HepG2 (cell line): Measurements from ENCODE around the gene CAGE1. TPM values are rescaled to one million over a fixed set of nuclear protein-coding genes. Genes with fewer than 3 reads are reported as not detected.

ENCODE experiments used
- ATF7 ChIP-seq, 2 experiments: fragments of 450-650 bp in 1 of 2; sonication (generic) in 1 of 2; formaldehyde crosslinking in 1 of 2; IDR thresholded peaks; 2 replicates each; pipeline versions ENCODE4 v1.4.0 to v1.6.1; 2016 to 2020; ENCODE audit warnings: antibody characterized with exemption in 1 of 2, mild to moderate bottlenecking in 1 of 2, missing genetic modification reagents in 1 of 2
- NR1H2 ChIP-seq: sonication (generic); formaldehyde crosslinking; IDR thresholded peaks from 2 replicates; pipeline ENCODE4 v1.8.1; 2022; ENCODE audit warnings: low read depth, missing genetic modification reagents, borderline replicate concordance
- PHB2 ChIP-seq: fragments of 450-650 bp; IDR thresholded peaks from 2 replicates; pipeline ENCODE4 v1.6.1; 2018; ENCODE audit not compliant: partially characterized antibody
- STAG1 ChIP-seq: sonication (generic); formaldehyde crosslinking; IDR thresholded peaks from 2 replicates; pipeline ENCODE4 v1.4.0; 2020; ENCODE audit warnings: missing genetic modification reagents
- TGIF2 ChIP-seq: IDR thresholded peaks from 2 replicates; pipeline ENCODE4 v1.6.1; 2016; ENCODE audit warnings: control low read depth, missing compliant biosample characterization
- ZEB1 ChIP-seq: IDR thresholded peaks from 2 replicates; pipeline ENCODE4 v1.6.1; 2012; ENCODE audit warnings: mild to moderate bottlenecking, low read depth, inconsistent platforms; ENCODE audit not compliant: insufficient replicate concordance
- ZMYM3 ChIP-seq: sonication (generic); formaldehyde crosslinking; IDR thresholded peaks from 2 replicates; pipeline ENCODE4 v1.5.1; 2020; ENCODE audit warnings: mild to moderate bottlenecking, missing genetic modification reagents
- ZNF652 ChIP-seq: IDR thresholded peaks from 2 replicates; pipeline ENCODE4 v1.6.1; 2016; ENCODE audit warnings: low read depth, borderline replicate concordance
- polyA plus RNA-seq, 8 experiments: library from polyadenylated mRNA; depleted of rRNA in 3 of 8; stranded (reverse) in 7 of 8; unstranded in 1 of 8; fragments of >200 nt; fragmentation: Illumina TruSeq in 4 of 8; extraction: Trizol in 4 of 8; gene quantifications; 2 replicates each; pipeline versions ENCODE4 v1.2.1 to v1.2.3, GENCODE V29; 2011 to 2016; ENCODE audit warnings: low read depth in 4 of 8, missing spikeins in 1 of 8, mixed read lengths in 1 of 8; ENCODE audit not compliant: insufficient read depth in 1 of 8
- total RNA-seq, 5 experiments: library from RNA; depleted of rRNA; stranded (reverse); fragments of >200 nt; fragmentation: Illumina TruSeq; extraction: Trizol; gene quantifications; 2 replicates each; pipeline ENCODE4 v1.2.3, GENCODE V29; 2016; ENCODE audit warnings: low read depth in 1 of 5
- TF ChIP-seq, protein P1 (sequence below): sonication (generic); formaldehyde crosslinking; IDR thresholded peaks from 2 replicates; pipeline ENCODE4 v1.8.0; 2022; ENCODE audit warnings: missing genetic modification reagents, low read depth, mild to moderate bottlenecking, borderline replicate concordance
- TF ChIP-seq, protein P2 (sequence below): sonication (generic); formaldehyde crosslinking; IDR thresholded peaks from 2 replicates; pipeline ENCODE4 v1.5.0; 2020; ENCODE audit warnings: mild to moderate bottlenecking, missing genetic modification reagents, moderate library complexity
- TF ChIP-seq, protein P3 (sequence below): IDR thresholded peaks from 2 replicates; pipeline ENCODE4 v1.6.1; 2016

Gene CAGE1
- total and polyA plus RNA-seq, 2 of the 13 experiments (the other 11 are each of a cell fraction or from before 2014, with no cell fraction given) = 0.03 to 0.15 TPM

DNA sequence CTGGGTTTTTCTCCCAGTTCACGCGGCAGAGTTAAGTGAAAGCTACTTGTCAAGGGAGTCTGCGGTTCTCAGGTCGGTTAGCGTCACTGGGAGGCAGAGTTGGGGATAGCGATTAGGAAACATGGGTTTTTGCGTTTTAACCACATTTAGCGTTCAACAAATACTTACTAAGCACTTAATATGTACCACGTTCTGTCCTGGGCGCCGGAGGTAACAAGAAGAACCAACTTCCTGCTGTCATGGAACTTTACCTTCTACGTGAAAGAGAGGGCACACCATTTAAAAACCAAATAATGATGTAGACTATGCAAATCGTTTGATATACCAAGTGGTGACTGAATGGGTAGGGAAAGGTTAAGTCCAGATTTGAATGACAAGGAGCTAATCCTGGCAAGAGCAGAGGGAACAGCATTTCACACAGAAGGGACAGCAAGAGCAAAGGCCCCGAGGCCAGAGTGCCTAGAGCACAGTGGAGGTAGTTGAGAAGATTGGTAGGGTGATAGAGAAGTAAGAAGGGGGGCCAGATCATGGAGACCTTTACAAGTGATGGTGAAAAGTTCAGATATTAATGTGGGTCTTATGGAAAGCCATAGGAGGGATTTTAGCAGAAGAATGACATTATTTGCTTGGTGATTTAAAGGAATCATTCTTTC, 810 bp upstream of the CAGE1 start (continued):
- TF ChIP-seq ATF7 (IDR thresholded peaks at IDR 0.05) = no peak
- 0 out of 2 replicates have a peak, but pooled peaks have one; percentile 22 for TF ChIP-seq ATF7 (CRISPR knock-in tag; IDR thresholded peaks at IDR 0.05)
- TF ChIP-seq, protein P1, sequence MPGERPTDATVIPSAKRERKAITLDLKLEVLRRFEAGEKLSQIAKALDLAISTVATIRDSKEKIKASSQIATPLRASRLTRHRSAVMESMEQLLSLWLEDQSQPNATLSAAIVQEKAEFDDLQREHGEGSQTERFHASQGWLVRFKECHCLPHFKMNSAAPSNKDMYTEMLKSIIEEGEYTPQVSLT (CRISPR knock-in tag) = 0 out of 2 replicates have a peak, but pooled peaks have one; percentile 34
- TF ChIP-seq NR1H2 (CRISPR knock-in tag) = no peak
- TF ChIP-seq ZMYM3 (CRISPR knock-in tag) = peak; percentile 64; the same call in 1 of the 2 replicates
- TF ChIP-seq STAG1 (CRISPR knock-in tag) = 0 out of 2 replicates have a peak, but pooled peaks have one; percentile 19
- no peak for TF ChIP-seq PHB2
- 0 out of 2 replicates have a peak, but pooled peaks have one; percentile 37 for TF ChIP-seq ZNF652
- peak; percentile 7; the same call in 1 of the 2 replicates for TF ChIP-seq TGIF2 (CRISPR knock-in tag)
- peak; percentile 1 for TF ChIP-seq ZEB1
- TF ChIP-seq, protein P2, sequence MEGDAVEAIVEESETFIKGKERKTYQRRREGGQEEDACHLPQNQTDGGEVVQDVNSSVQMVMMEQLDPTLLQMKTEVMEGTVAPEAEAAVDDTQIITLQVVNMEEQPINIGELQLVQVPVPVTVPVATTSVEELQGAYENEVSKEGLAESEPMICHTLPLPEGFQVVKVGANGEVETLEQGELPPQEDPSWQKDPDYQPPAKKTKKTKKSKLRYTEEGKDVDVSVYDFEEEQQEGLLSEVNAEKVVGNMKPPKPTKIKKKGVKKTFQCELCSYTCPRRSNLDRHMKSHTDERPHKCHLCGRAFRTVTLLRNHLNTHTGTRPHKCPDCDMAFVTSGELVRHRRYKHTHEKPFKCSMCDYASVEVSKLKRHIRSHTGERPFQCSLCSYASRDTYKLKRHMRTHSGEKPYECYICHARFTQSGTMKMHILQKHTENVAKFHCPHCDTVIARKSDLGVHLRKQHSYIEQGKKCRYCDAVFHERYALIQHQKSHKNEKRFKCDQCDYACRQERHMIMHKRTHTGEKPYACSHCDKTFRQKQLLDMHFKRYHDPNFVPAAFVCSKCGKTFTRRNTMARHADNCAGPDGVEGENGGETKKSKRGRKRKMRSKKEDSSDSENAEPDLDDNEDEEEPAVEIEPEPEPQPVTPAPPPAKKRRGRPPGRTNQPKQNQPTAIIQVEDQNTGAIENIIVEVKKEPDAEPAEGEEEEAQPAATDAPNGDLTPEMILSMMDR = peak; percentile 27; the same call in 1 of the 2 replicates
- TF ChIP-seq, protein P3, sequence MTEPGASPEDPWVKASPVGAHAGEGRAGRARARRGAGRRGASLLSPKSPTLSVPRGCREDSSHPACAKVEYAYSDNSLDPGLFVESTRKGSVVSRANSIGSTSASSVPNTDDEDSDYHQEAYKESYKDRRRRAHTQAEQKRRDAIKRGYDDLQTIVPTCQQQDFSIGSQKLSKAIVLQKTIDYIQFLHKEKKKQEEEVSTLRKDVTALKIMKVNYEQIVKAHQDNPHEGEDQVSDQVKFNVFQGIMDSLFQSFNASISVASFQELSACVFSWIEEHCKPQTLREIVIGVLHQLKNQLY = no peak
